GM12891 (cell line): Measurements from ENCODE around the gene ETFBKMT.

Experiments used
- DNase-seq: peaks from one replicate; pipeline ENCODE4 v3.0.0; 2011; ENCODE audit warnings: low spot score; ENCODE audit not compliant: insufficient read length
- FAIRE-seq: peaks from 2 replicates; lab custom pipeline; 2011; peaks lifted over from hg19 to GRCh38; lab: Jason Lieb, UNC
- PAX5 ChIP-seq: IDR thresholded peaks from 2 replicates; pipeline ENCODE4 v1.6.1; 2011; ENCODE audit warnings: low read length, moderate library complexity, mild to moderate bottlenecking; ENCODE audit not compliant: insufficient read depth, severe bottlenecking
- POLR2A ChIP-seq: IDR thresholded peaks from 2 replicates; pipeline ENCODE4 v1.6.1; 2011; ENCODE audit warnings: low read depth, low read length, control low read depth
- POLR2AphosphoS5 ChIP-seq: IDR thresholded peaks from 2 replicates; pipeline ENCODE4 v1.6.1; 2011; ENCODE audit warnings: low read depth, low read length, control low read depth
- POU2F2 ChIP-seq: IDR thresholded peaks from 2 replicates; pipeline ENCODE4 v1.6.1; 2011; ENCODE audit warnings: low read depth, mild to moderate bottlenecking, control low read depth, low read length, moderate library complexity
- SPI1 ChIP-seq: IDR thresholded peaks from 2 replicates; pipeline ENCODE4 v1.6.1; 2011; ENCODE audit warnings: low read depth, low read length, control low read depth
- TAF1 ChIP-seq: IDR thresholded peaks from 2 replicates; pipeline ENCODE4 v1.6.1; 2011; ENCODE audit warnings: low read depth, low read length, control low read depth

The ETFBKMT gene

DNA sequence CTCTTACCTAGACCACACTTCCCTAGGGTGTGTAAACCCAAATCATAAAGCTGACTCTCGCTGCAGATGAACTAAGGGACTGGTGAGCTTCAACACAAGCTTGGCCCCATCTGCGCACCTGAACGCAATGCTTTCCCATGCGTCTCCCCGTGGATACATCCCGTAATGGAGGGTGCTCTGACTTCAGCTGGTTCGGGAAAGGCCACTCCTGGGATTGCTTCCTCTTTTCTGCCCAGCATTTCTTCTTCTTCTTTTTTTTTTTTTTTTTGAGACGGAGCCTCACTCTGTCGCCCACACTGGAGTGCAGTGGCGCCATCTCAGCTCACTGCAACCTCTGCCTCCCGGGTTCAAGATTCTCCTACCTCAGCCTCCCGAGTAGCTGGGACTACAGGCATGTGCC, 27.7 kb upstream of the ETFBKMT start:
- DNase-seq (no peak), FAIRE-seq (peak; percentile 13)
- TF ChIP-seq PAX5 (no peak), POLR2A (no peak), TAF1 (no peak), SPI1 (no peak), POU2F2 (no peak), POLR2AphosphoS5 (no peak)

DNA sequence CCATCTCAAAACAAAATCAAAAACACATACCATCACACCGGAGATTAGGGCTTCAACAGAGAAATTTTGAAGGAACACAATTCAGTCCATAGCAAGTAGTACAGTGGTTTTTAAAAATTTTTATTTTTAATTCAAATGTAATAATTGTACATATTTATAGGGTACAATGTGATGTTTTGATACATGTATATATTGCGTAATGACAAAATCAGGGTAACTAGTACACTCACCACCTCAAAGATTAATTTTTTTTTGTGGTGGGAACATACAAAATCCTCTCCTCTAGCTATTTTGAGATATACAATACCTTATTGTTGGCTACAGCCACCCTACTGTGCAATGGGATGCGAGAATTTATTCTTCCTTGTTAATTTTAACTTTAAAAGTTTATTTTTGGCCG, 26.0 kb upstream of the ETFBKMT start:
- DNase-seq (no peak), FAIRE-seq (no peak)
- TF ChIP-seq POLR2A: no peak
- TF ChIP-seq POLR2AphosphoS5: no peak

DNA sequence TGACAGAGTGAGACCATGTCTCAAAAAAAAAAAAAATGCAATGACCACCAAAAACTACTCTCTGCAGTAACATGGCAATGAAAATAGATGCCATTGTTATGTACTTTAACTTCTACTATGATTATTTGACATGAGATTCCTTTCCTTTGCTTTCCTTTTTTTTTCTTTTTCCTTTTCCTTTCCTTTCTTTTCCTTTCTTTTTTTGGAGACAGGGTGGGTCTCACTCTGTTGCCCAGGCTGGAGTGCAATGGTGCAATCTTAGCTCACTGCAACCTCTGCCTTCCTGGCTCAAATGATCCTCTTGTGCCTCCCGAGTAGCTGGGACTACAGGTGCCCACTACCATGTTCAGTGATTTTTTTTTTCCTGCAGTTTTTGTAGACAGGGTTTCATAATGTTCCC, 24.9 kb upstream of the ETFBKMT start:
- FAIRE-seq (no peak), DNase-seq (no peak)
- TF ChIP-seq PAX5 (no peak), SPI1 (no peak), POLR2AphosphoS5 (no peak), POLR2A (no peak), TAF1 (no peak), POU2F2 (no peak)

DNA sequence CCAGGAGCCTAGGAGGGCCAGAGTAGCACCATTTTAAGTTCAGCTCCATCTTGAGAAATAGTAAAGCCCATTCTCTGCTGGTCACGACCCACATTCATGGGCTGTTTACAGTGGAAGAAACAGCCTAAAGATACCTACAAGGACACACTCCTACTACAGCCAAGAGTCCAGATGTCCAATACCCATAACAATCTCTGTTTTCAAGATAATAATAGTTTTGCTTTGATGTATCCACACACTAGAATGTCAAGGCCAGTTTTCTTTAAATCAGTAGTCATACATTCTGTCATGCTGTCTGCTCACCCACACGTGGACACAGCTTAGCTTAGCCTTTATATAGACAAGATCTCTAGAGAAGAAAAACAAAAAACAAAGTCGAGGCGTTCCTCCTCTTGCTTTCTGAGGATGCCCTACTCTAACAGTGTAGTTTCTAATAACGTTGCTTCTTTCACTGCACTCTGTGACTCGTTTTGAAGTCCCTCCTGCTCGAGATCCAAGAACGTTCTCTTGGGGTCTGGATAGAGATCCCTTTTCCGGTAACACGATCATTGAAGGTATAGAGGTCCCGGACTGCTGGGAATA, 17.9 kb upstream of the ETFBKMT start:
- FAIRE-seq (no peak), DNase-seq (no peak)
- TF ChIP-seq POU2F2 (no peak), PAX5 (no peak), TAF1 (no peak), POLR2A (no peak), SPI1 (no peak)

DNA sequence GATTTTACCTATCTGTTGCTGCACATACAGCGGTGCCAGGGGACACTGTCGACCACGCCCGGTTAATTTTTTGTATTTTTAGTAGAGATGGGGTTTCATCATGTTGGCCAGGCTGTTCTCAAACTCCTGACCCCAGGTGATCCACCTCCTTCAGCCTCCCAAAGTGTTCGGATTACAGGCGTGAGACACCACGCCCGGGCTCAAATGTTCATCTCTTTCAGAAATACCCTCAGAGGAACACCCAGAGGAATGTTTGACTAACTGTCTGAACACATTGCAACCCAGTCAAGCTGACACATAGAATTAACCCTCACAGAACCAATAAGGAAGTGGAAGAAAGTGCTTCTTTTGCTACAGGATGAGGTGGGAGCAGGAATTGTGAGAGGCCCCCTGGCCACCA, 15.0 kb upstream of the ETFBKMT start:
- DNase-seq (no peak), FAIRE-seq (no peak)
- TF ChIP-seq PAX5 (no peak), POU2F2 (no peak), SPI1 (no peak), TAF1 (no peak), POLR2AphosphoS5 (no peak)

DNA sequence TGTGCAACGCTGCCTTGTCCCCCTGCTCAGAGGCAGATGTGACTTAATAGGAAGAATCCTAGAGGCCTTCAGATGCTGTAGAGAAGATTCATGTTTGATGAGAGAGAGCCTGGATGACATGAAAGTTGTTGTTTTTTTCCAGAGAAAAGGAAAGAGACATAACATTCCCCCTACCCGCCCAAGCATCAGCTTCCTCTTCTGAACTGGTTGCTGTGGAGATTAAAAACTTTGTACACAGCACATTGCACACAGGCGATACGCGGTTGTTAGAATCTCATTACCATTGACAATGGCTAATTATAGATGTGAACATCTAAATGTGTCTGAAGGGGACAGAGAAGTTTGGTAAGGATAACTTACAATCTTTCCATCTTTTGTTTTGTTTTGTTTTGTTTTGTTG, 13.6 kb upstream of the ETFBKMT start:
- DNase-seq: no peak
- no peak for TF ChIP-seq POLR2A
- no peak for TF ChIP-seq POLR2AphosphoS5
- TF ChIP-seq PAX5: no peak
- no peak for TF ChIP-seq POU2F2
- no peak for TF ChIP-seq TAF1
- no peak for TF ChIP-seq SPI1
- FAIRE-seq: no peak

DNA sequence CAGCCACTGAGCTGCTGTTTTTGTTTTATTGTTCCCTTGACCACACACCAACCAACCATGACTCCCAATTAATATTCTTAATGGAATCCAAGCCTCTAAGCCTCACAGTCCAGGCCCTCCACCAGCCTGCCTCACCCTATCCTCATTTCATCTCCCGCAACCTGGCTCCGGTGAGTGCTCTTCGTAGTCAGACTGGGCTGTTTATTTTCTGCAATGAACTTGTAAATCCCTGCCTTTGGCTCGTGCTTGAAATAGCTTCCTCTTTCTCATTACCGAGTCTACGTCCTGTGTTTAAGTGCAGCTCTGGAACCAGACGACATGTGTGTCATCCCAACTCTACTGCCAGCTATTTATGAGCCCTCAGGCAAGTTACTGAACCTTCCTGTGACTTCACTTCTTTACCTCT, 12.4 kb upstream of the ETFBKMT start:
- no peak for TF ChIP-seq SPI1
- TF ChIP-seq POLR2AphosphoS5: no peak
- no peak for TF ChIP-seq PAX5
- TF ChIP-seq POU2F2: no peak
- TF ChIP-seq TAF1: no peak
- no peak for TF ChIP-seq POLR2A
- FAIRE-seq (no peak), DNase-seq (no peak)

DNA sequence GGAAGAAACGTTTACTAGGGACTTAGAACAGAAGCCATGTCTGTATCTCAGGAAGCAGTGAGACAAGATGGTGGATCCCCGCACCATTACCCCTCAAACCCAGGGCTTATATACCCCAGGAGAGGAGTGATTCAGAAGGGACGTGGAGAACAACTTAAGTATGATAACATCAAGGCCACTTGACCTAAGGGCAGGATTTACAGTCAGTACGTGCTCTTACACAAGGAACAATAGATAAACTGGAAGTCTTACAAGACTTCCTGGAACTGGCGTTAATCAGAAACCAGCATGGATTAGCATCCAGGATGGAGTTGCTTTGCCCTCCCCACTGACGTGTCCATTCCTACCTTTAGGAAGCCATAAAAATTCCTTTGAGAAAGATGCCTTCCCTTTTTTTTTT, 8.6 kb upstream of the ETFBKMT start:
- TF ChIP-seq SPI1 (no peak), PAX5 (no peak), POLR2A (no peak), POU2F2 (no peak), POLR2AphosphoS5 (no peak), TAF1 (no peak)
- DNase-seq (no peak), FAIRE-seq (no peak)

DNA sequence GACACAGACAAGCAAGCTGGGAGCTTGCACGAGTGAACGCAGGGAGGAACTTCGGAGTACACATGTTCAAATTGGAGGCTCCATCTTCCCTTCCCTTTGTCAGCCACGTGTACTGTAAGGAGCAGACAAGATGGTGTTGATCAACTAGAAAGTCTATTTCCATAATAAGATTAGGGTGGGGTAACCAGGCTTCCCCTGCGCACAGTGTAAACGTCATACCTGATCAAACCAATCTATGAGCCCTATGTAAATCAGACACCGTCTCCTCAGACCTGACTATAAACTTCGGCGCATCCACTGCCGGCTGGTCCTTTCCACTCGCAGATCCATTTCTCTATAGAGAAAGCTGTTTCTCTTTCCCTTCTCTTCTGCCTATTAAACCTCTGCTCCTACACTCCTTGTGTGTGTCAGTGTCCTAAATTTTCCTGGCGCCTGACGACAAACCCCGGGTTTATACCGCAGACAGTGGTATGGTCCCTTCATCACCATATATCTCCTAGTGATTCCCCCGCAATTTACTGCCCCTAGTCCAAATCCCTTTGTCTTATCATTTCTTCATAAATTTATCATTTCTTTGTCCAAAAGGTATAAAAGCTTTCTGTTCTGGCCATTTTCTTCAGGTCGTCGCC, 7.5 kb upstream of the ETFBKMT start:
- no peak for DNase-seq
- TF ChIP-seq POLR2A (no peak), POU2F2 (no peak), PAX5 (no peak), TAF1 (no peak), SPI1 (no peak), POLR2AphosphoS5 (no peak)
- no peak for FAIRE-seq

DNA sequence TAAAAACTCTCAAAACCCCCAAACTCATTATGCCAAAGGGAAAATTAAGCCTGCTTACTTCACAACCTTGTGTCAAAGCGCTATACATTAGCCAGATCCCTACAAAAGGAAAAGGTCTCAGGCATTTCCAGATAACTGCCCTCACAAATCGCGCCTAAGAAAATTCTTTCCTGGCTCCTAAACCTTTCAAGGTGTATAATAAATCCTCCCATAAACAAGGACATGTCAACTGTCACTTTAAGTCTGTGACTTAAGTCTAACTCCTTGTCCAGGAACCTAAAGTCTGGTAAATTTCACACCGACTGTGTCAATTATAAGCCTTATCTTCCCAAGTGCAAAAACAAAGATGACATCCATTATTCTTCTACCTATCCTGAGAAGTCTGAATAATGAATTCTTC, 4.3 kb upstream of the ETFBKMT start:
- no peak for FAIRE-seq
- TF ChIP-seq SPI1: no peak
- TF ChIP-seq POU2F2: no peak
- no peak for TF ChIP-seq PAX5
- TF ChIP-seq TAF1: no peak
- TF ChIP-seq POLR2AphosphoS5: no peak
- no peak for TF ChIP-seq POLR2A
- no peak for DNase-seq
